ENCODE results near the gene HECW1.

The HECW1 gene

GRCh38 chr7:43308913-43309705 lies 196.7 kb downstream of the HECW1 start:
- H3K9ac ChIP-seq (ENCODE audit: insufficient read length) = no peak overlapping the region
- DNase-seq (ENCODE audit: low read depth, low spot score) = no peak
- no peak for TF ChIP-seq POLR2AphosphoS5 (IDR thresholded peaks at IDR 0.05; ENCODE audit: borderline replicate concordance, low read depth, low read length)
- TF ChIP-seq EZH2 (IDR thresholded peaks at IDR 0.05) = no peak
- TF ChIP-seq FOXP2 (optimal IDR thresholded peaks at IDR 0.05; ENCODE audit: control extremely low read depth, extremely low read length, insufficient read depth) = no peak
- H3K9me3 ChIP-seq (ENCODE audit: low read depth, low read length) = no peaks in the 10 kb centered on the region
- no peaks in the 10 kb centered on the region for H3K36me3 ChIP-seq (ENCODE audit: insufficient read depth, low read length)
- H3K27ac ChIP-seq = no peak overlapping the region
- no peak overlapping the region for H3K4me3 ChIP-seq

- no peak for TF ChIP-seq FOXP2 (optimal IDR thresholded peaks at IDR 0.05; ENCODE audit: control extremely low read depth, extremely low read length, insufficient read depth)
- no peak for TF ChIP-seq EZH2 (IDR thresholded peaks at IDR 0.05)
- no peak for TF ChIP-seq POLR2AphosphoS5 (IDR thresholded peaks at IDR 0.05; ENCODE audit: borderline replicate concordance, low read depth, low read length)
- H3K9ac ChIP-seq (ENCODE audit: insufficient read length) = no peak overlapping the region
- H3K36me3 ChIP-seq (ENCODE audit: insufficient read depth, low read length) = no peaks in the 10 kb centered on the region
- H3K9me3 ChIP-seq (ENCODE audit: low read depth, low read length) = no peaks in the 10 kb centered on the region
- DNase-seq (ENCODE audit: low read depth, low spot score) = no peak
- no peak overlapping the region for H3K27ac ChIP-seq
- no peak overlapping the region for H3K4me3 ChIP-seq
Measured at GRCh38 chr7:43309706-43310022, 197.2 kb downstream of the HECW1 start.

- no peak overlapping the region for H3K9ac ChIP-seq (ENCODE audit: insufficient read length)
- H3K27ac ChIP-seq = no peak overlapping the region
- DNase-seq (ENCODE audit: low read depth, low spot score) = no peak
- no peak overlapping the region for H3K4me3 ChIP-seq
- no peaks in the 10 kb centered on the region for H3K36me3 ChIP-seq (ENCODE audit: insufficient read depth, low read length)
- no peaks in the 10 kb centered on the region for H3K9me3 ChIP-seq (ENCODE audit: low read depth, low read length)
- no peak for TF ChIP-seq EZH2 (IDR thresholded peaks at IDR 0.05)
- no peak for TF ChIP-seq FOXP2 (optimal IDR thresholded peaks at IDR 0.05; ENCODE audit: control extremely low read depth, extremely low read length, insufficient read depth)
- no peak for TF ChIP-seq POLR2AphosphoS5 (IDR thresholded peaks at IDR 0.05; ENCODE audit: borderline replicate concordance, low read depth, low read length)
Measured at GRCh38 chr7:43311052-43311451, 198.6 kb downstream of the HECW1 start.

- no peaks in the 10 kb centered on the region for H3K36me3 ChIP-seq (ENCODE audit: insufficient read depth, low read length)
- H3K9ac ChIP-seq (ENCODE audit: insufficient read length) = no peak overlapping the region
- no peaks in the 10 kb centered on the region for H3K9me3 ChIP-seq (ENCODE audit: low read depth, low read length)
- H3K4me3 ChIP-seq = no peak overlapping the region
- no peak overlapping the region for H3K27ac ChIP-seq
- DNase-seq (ENCODE audit: low read depth, low spot score) = no peak
- TF ChIP-seq EZH2 (IDR thresholded peaks at IDR 0.05) (no peak), POLR2AphosphoS5 (IDR thresholded peaks at IDR 0.05; ENCODE audit: borderline replicate concordance, low read depth, low read length) (no peak), FOXP2 (optimal IDR thresholded peaks at IDR 0.05; ENCODE audit: control extremely low read depth, extremely low read length, insufficient read depth) (no peak)
Measured at GRCh38 chr7:43311694-43312093, 199.2 kb downstream of the HECW1 start.

- no peaks in the 10 kb centered on the region for H3K36me3 ChIP-seq (ENCODE audit: insufficient read depth, low read length)
- H3K9me3 ChIP-seq (ENCODE audit: low read depth, low read length) = no peaks in the 10 kb centered on the region
- no peak for DNase-seq (ENCODE audit: low read depth, low spot score)
- no peak overlapping the region for H3K27ac ChIP-seq
- TF ChIP-seq FOXP2 (optimal IDR thresholded peaks at IDR 0.05; ENCODE audit: control extremely low read depth, extremely low read length, insufficient read depth) (no peak), EZH2 (IDR thresholded peaks at IDR 0.05) (no peak)
- no peak overlapping the region for H3K4me3 ChIP-seq
- H3K9ac ChIP-seq (ENCODE audit: insufficient read length) = no peak overlapping the region
Measured at GRCh38 chr7:43313628-43314378, 201.4 kb downstream of the HECW1 start.

GRCh38 chr7:43314379-43315158 lies 202.1 kb downstream of the HECW1 start:
- Histone ChIP-seq H3K4me3 (no peak overlapping the region), H3K9ac (ENCODE audit: insufficient read length) (no peak overlapping the region), H3K27ac (no peak overlapping the region), H3K9me3 (ENCODE audit: low read depth, low read length) (no peaks in the 10 kb centered on the region), H3K36me3 (ENCODE audit: insufficient read depth, low read length) (no peaks in the 10 kb centered on the region)
- no peak for DNase-seq (ENCODE audit: low read depth, low spot score)
- TF ChIP-seq POLR2AphosphoS5 (IDR thresholded peaks at IDR 0.05; ENCODE audit: borderline replicate concordance, low read depth, low read length) (no peak), FOXP2 (optimal IDR thresholded peaks at IDR 0.05; ENCODE audit: control extremely low read depth, extremely low read length, insufficient read depth) (no peak), EZH2 (IDR thresholded peaks at IDR 0.05) (no peak)

- DNase-seq (ENCODE audit: low read depth, low spot score) = no peak
- no peak overlapping the region for H3K9ac ChIP-seq (ENCODE audit: insufficient read length)
- no peaks in the 10 kb centered on the region for H3K36me3 ChIP-seq (ENCODE audit: insufficient read depth, low read length)
- H3K27ac ChIP-seq = no peak overlapping the region
- H3K9me3 ChIP-seq (ENCODE audit: low read depth, low read length) = no peaks in the 10 kb centered on the region
- H3K4me3 ChIP-seq = no peak overlapping the region
- TF ChIP-seq EZH2 (IDR thresholded peaks at IDR 0.05) (no peak), FOXP2 (optimal IDR thresholded peaks at IDR 0.05; ENCODE audit: control extremely low read depth, extremely low read length, insufficient read depth) (no peak), POLR2AphosphoS5 (IDR thresholded peaks at IDR 0.05; ENCODE audit: borderline replicate concordance, low read depth, low read length) (no peak)
Measured at GRCh38 chr7:43317075-43317474, 204.6 kb downstream of the HECW1 start.

- H3K27ac ChIP-seq = no peak overlapping the region
- DNase-seq (ENCODE audit: low read depth, low spot score) = no peak
- TF ChIP-seq EZH2 (IDR thresholded peaks at IDR 0.05) (no peak), FOXP2 (optimal IDR thresholded peaks at IDR 0.05; ENCODE audit: control extremely low read depth, extremely low read length, insufficient read depth) (no peak), POLR2AphosphoS5 (IDR thresholded peaks at IDR 0.05; ENCODE audit: borderline replicate concordance, low read depth, low read length) (no peak)
- no peaks in the 10 kb centered on the region for H3K36me3 ChIP-seq (ENCODE audit: insufficient read depth, low read length)
- no peak overlapping the region for H3K9ac ChIP-seq (ENCODE audit: insufficient read length)
- no peaks in the 10 kb centered on the region for H3K9me3 ChIP-seq (ENCODE audit: low read depth, low read length)
- H3K4me3 ChIP-seq = no peak overlapping the region
Measured at GRCh38 chr7:43318188-43318770, 205.8 kb downstream of the HECW1 start.

Data from SK-N-MC (cell line).